Measurements from ENCODE around the gene RYR3.
A peak's percentile ranks its signal among the peaks of the same experiment; 100 is the strongest.

Gene RYR3

GRCh38 chr15:33506781-33507296 is 196.1 kb downstream of the RYR3 start:
- DNase-seq (ENCODE audit: low read depth, low spot score): no peak

- no peak for DNase-seq (ENCODE audit: low read depth, low spot score)
Observed at GRCh38 chr15:33508703-33509102, 197.9 kb downstream of the RYR3 start.

GRCh38 chr15:33515121-33515520 is 204.4 kb downstream of the RYR3 start:
- DNase-seq (ENCODE audit: low read depth, low spot score): no peak

GRCh38 chr15:33516563-33516962 is 205.8 kb downstream of the RYR3 start:
- no peak for DNase-seq (ENCODE audit: low read depth, low spot score)

GRCh38 chr15:33517944-33518343 is 207.2 kb downstream of the RYR3 start:
- no peak for DNase-seq (ENCODE audit: low read depth, low spot score)

GRCh38 chr15:33518421-33518820 is 207.7 kb downstream of the RYR3 start:
- DNase-seq (ENCODE audit: low read depth, low spot score): no peak

GRCh38 chr15:33524274-33524673 is 213.5 kb downstream of the RYR3 start:
- no peak for DNase-seq (ENCODE audit: low read depth, low spot score)

GRCh38 chr15:33526532-33526931 is 215.8 kb downstream of the RYR3 start:
- no peak for DNase-seq (ENCODE audit: low read depth, low spot score)

GRCh38 chr15:33533197-33533596 is 222.4 kb downstream of the RYR3 start:
- no peak for DNase-seq (ENCODE audit: low read depth, low spot score)

- no peak for DNase-seq (ENCODE audit: low read depth, low spot score)
Observed at GRCh38 chr15:33534642-33535041, 223.9 kb downstream of the RYR3 start.

- DNase-seq (ENCODE audit: low read depth, low spot score): no peak
Observed at GRCh38 chr15:33535135-33535534, 224.4 kb downstream of the RYR3 start.

GRCh38 chr15:33539825-33540573 is 229.2 kb downstream of the RYR3 start:
- DNase-seq (ENCODE audit: low read depth, low spot score): no peak

GRCh38 chr15:33543957-33544356 is 233.2 kb downstream of the RYR3 start:
- no peak for DNase-seq (ENCODE audit: low read depth, low spot score)

- DNase-seq (ENCODE audit: low read depth, low spot score): no peak
Observed at GRCh38 chr15:33545866-33546265, 235.1 kb downstream of the RYR3 start.

GRCh38 chr15:33547876-33548275 is 237.1 kb downstream of the RYR3 start:
- DNase-seq (ENCODE audit: low read depth, low spot score): peak; percentile 12

GRCh38 chr15:33551860-33552259 is 241.1 kb downstream of the RYR3 start:
- no peak for DNase-seq (ENCODE audit: low read depth, low spot score)

GRCh38 chr15:33553157-33553556 is 242.4 kb downstream of the RYR3 start:
- DNase-seq (ENCODE audit: low read depth, low spot score): no peak

GRCh38 chr15:33559207-33559890 is 248.6 kb downstream of the RYR3 start:
- no peak for DNase-seq (ENCODE audit: low read depth, low spot score)

- no peak for DNase-seq (ENCODE audit: low read depth, low spot score)
Observed at GRCh38 chr15:33561407-33561806, 250.6 kb downstream of the RYR3 start.

- DNase-seq (ENCODE audit: low read depth, low spot score): no peak
Observed at GRCh38 chr15:33561967-33562366, 251.2 kb downstream of the RYR3 start.

- peak; percentile 41 for DNase-seq (ENCODE audit: low read depth, low spot score)
Observed at GRCh38 chr15:33565094-33565493, 254.3 kb downstream of the RYR3 start.

GRCh38 chr15:33567652-33568051 is 256.9 kb downstream of the RYR3 start:
- no peak for DNase-seq (ENCODE audit: low read depth, low spot score)

GRCh38 chr15:33569036-33569435 is 258.3 kb downstream of the RYR3 start:
- DNase-seq (ENCODE audit: low read depth, low spot score): no peak

All from smooth muscle cell of the brain vasculature (primary cell).